GM12878 (cell line): ENCODE results near the gene FAM81B. TPM values are rescaled to one million over a fixed set of nuclear protein-coding genes. Genes with fewer than 3 reads are reported as not detected.

Experiments used
- ATAC-seq: fragments of 200-7000 bp; cut with Tn5 transposase; 3 replicates; pipeline ENCODE4 v1.9.1; 2020; ENCODE audit warnings: mild to moderate bottlenecking, moderate library complexity
- BruUV-seq: library from RNA; stranded (reverse); fragments of 400-500 nt; replicated peaks from 2 replicates; lab custom pipeline; 2021; lab: Mats Ljungman, UMichigan
- CTCF ChIA-PET: fragments of 300-600 bp; sonication (Branson Sonifier 250); formaldehyde crosslinking; extraction: SDS; loops from one replicate; lab custom pipeline; 2021; ENCODE audit warnings: inconsistent platforms; lab: Yijun Ruan, JAX
- POLR2A ChIA-PET: fragments of 350-600 bp; formaldehyde crosslinking; extraction: SDS; loops from one replicate; lab custom pipeline; 2021; ENCODE audit warnings: inconsistent platforms; lab: Charles Lee
- RAD21 ChIA-PET: fragments of 300-600 bp; sonication (Branson Sonifier 250); formaldehyde crosslinking; loops from one replicate; lab custom pipeline; 2023; ENCODE audit warnings: antibody characterized with exemption; ENCODE audit not compliant: unreplicated experiment; lab: Charles Lee
- SMC1A ChIA-PET: fragments of 300-600 bp; sonication (Branson Sonifier 250); formaldehyde crosslinking; loops from one replicate; lab custom pipeline; 2023; ENCODE audit not compliant: unreplicated experiment, uncharacterized antibody; lab: Charles Lee
- DNase-seq: peaks from one replicate; pipeline ENCODE4 v3.0.0-alpha.2; 2011; ENCODE audit warnings: low read depth, low spot score
- FAIRE-seq: peaks from 3 replicates; lab custom pipeline; 2011; peaks lifted over from hg19 to GRCh38; lab: Jason Lieb, UNC
- H2AFZ ChIP-seq: 2 replicates; pipeline ENCODE4 v1.6.0; 2011; ENCODE audit warnings: low read depth, low read length, control low read depth; ENCODE audit not compliant: control insufficient read depth
- H3K27ac ChIP-seq: 2 replicates; pipeline ENCODE4 v1.5.1; 2011; ENCODE audit warnings: control low read depth; ENCODE audit not compliant: control insufficient read depth, insufficient read depth
- H3K27me3 ChIP-seq, 2 experiments: replicated peaks in 1 of 2; 2 replicates each; pipeline versions ENCODE4 v1.6.0 to v1.6.1; 2011; ENCODE audit warnings: low read length in 1 of 2; ENCODE audit not compliant: control insufficient read depth in 2 of 2, insufficient read depth in 2 of 2
- H3K36me3 ChIP-seq, 2 experiments: 2 replicates each; pipeline ENCODE4 v1.5.1; 2011; ENCODE audit warnings: low read length in 1 of 2; ENCODE audit not compliant: control insufficient read depth in 2 of 2, insufficient read depth in 2 of 2
- H3K4me1 ChIP-seq: 2 replicates; pipeline ENCODE4 v1.6.1; 2011; ENCODE audit warnings: mild to moderate bottlenecking, low read length, moderate library complexity, mixed read lengths; ENCODE audit not compliant: control insufficient read depth, insufficient read depth
- H3K4me2 ChIP-seq: 2 replicates; pipeline ENCODE4 v1.6.0; 2011; ENCODE audit warnings: control low read depth; ENCODE audit not compliant: control insufficient read depth, insufficient read depth
- H3K4me3 ChIP-seq: fragments of 200-600 bp; sonication (generic); 2 replicates; pipeline ENCODE4 v1.5.1; 2016
- H3K79me2 ChIP-seq: 2 replicates; pipeline ENCODE4 v1.6.0; 2011; ENCODE audit warnings: low read length; ENCODE audit not compliant: control insufficient read depth, insufficient read depth
- H3K9ac ChIP-seq: 2 replicates; pipeline ENCODE4 v1.8.0; 2011; ENCODE audit warnings: low read length, control low read depth, mixed read lengths; ENCODE audit not compliant: control insufficient read depth, insufficient read depth
- H3K9me3 ChIP-seq: replicated peaks from 3 replicates; pipeline ENCODE4 v1.5.1; 2011; ENCODE audit warnings: mild to moderate bottlenecking, low read length; ENCODE audit not compliant: control insufficient read depth, insufficient read depth
- H4K20me1 ChIP-seq: 2 replicates; pipeline ENCODE4 v1.6.0; 2011; ENCODE audit not compliant: control insufficient read depth, insufficient read depth
- CBX5 ChIP-seq: sonication (generic); IDR thresholded peaks from 2 replicates; pipeline ENCODE4 v1.6.1; 2016; ENCODE audit warnings: low read depth, moderate library complexity, mild to moderate bottlenecking, inconsistent platforms
- EP300 ChIP-seq, 2 experiments: fragments of 150-350 bp in 1 of 2; IDR thresholded peaks; 2 replicates each; pipeline ENCODE4 v1.6.1; 2011 to 2012; ENCODE audit warnings: low read depth in 2 of 2, low read length in 2 of 2, borderline replicate concordance in 1 of 2, improper control_type of control experiment in 1 of 2, inconsistent platforms in 1 of 2; ENCODE audit not compliant: control insufficient read depth in 1 of 2
- KDM1A ChIP-seq: fragments of 200-600 bp; sonication (generic); IDR thresholded peaks from 2 replicates; pipeline ENCODE4 v1.6.1; 2016; ENCODE audit warnings: borderline replicate concordance
- KLF5 ChIP-seq: fragments of 450-650 bp; IDR thresholded peaks from 2 replicates; pipeline ENCODE4 v1.6.1; 2014; ENCODE audit warnings: mild to moderate bottlenecking; ENCODE audit not compliant: partially characterized antibody
- PAX8 ChIP-seq: fragments of 450-650 bp; IDR thresholded peaks from 2 replicates; pipeline ENCODE4 v1.6.1; 2017; ENCODE audit warnings: mild to moderate bottlenecking, moderate library complexity
- POLR2AphosphoS2 ChIP-seq: IDR thresholded peaks from 2 replicates; pipeline ENCODE4 v1.6.1; 2011; ENCODE audit warnings: low read depth, mild to moderate bottlenecking, low read length, improper control_type of control experiment, moderate library complexity
- RB1 ChIP-seq: fragments of 450-650 bp; formaldehyde crosslinking; IDR thresholded peaks from 2 replicates; pipeline ENCODE4 v1.6.1; 2017; ENCODE audit warnings: mild to moderate bottlenecking, borderline replicate concordance
- RBBP5 ChIP-seq: fragments of 200-600 bp; sonication (generic); conservative IDR thresholded peaks from 2 replicates; pipeline ENCODE4 v1.6.1; 2016
- RCOR1 ChIP-seq: conservative IDR thresholded peaks from 2 replicates; pipeline ENCODE4 v1.6.1; 2012; ENCODE audit warnings: low read depth, low read length, improper control_type of control experiment
- RELA ChIP-seq: fragments of 450-650 bp; IDR thresholded peaks from 2 replicates; pipeline ENCODE4 v1.8.0; 2014; ENCODE audit warnings: borderline replicate concordance; ENCODE audit not compliant: partially characterized antibody
- RFX5 ChIP-seq: IDR thresholded peaks from 2 replicates; pipeline ENCODE4 v1.6.1; 2011; ENCODE audit warnings: low read depth, low read length, improper control_type of control experiment
- RUNX3 ChIP-seq: IDR thresholded peaks from 2 replicates; pipeline ENCODE4 v1.6.1; 2012; ENCODE audit warnings: low read length, inconsistent platforms
- TAF1 ChIP-seq: IDR thresholded peaks from 2 replicates; pipeline ENCODE4 v1.6.1; 2011; ENCODE audit warnings: mild to moderate bottlenecking, low read depth, low read length, borderline replicate concordance
- ZNF217 ChIP-seq: fragments of 450-650 bp; IDR thresholded peaks from 2 replicates; pipeline ENCODE4 v1.6.1; 2017; ENCODE audit warnings: antibody characterized with exemption, mild to moderate bottlenecking
- ZNF384 ChIP-seq: IDR thresholded peaks from 2 replicates; pipeline ENCODE4 v1.6.1; 2012; ENCODE audit warnings: low read depth, mild to moderate bottlenecking, low read length, improper control_type of control experiment, borderline replicate concordance
- ZNF687 ChIP-seq: fragments of 450-650 bp; IDR thresholded peaks from 2 replicates; pipeline ENCODE4 v1.6.1; 2017; ENCODE audit warnings: mild to moderate bottlenecking, moderate library complexity
- WGBS: methylation state at CpG from one replicate; pipeline ENCODE4 v1.1.6; 2016; ENCODE audit warnings: low lambda C conversion rate; ENCODE audit not compliant: insufficient replicate concordance, insufficient coverage; ENCODE audit errors: missing lambda C conversion rate; 5-methylcytosine and 5-hydroxymethylcytosine counted together
- in situ Hi-C: fragments of 300-500 bp; cut with MboI; formaldehyde crosslinking; loops from 9 replicates; pipeline ENCODE4 v1.14.3; 2018; ENCODE audit warnings: mixed read lengths
- intact Hi-C: fragments of 100-400 bp; cut with micrococcal nuclease; formaldehyde crosslinking; loops from one replicate; pipeline ENCODE4 v1.14.2; 2022; ENCODE audit not compliant: unreplicated experiment
- polyA plus RNA-seq, 11 experiments: library from polyadenylated mRNA; depleted of rRNA in 4 of 11; unstranded in 6 of 11; stranded (reverse) in 5 of 11; fragments of >200 nt; fragmentation: Nextera tagmentation in 4 of 11; fragmentation: Illumina TruSeq in 1 of 11; extraction: Ambion mirVana in 4 of 11; extraction: Trizol in 1 of 11; gene quantifications; 1 replicate in 1 of 11; 2 replicates in 10 of 11; pipeline versions ENCODE4 v1.2.1 to v1.2.3, GENCODE V29; 2011 to 2016; ENCODE audit warnings: inconsistent platforms in 2 of 11, missing spikeins in 2 of 11, low read depth in 1 of 11
- total RNA-seq, 4 experiments: library from RNA; depleted of rRNA in 3 of 4; stranded (reverse); fragments of >200 nt in 3 of 4; fragmentation: Illumina TruSeq in 1 of 4; extraction: Trizol in 1 of 4; gene quantifications; 2 replicates each; pipeline versions ENCODE4 v1.2.1 to v1.2.3, GENCODE V29; 2013 to 2021
- TF ChIP-seq, protein P1 (sequence below): IDR thresholded peaks from 2 replicates; pipeline ENCODE4 v1.6.1; 2012; ENCODE audit warnings: low read depth, low read length, improper control_type of control experiment

FAM81B gene
- total and polyA plus RNA-seq, 10 of the 15 experiments (the other 5 are each of a cell fraction or from before 2014, with no cell fraction given): not detected

GRCh38 chr5:95347506-95348120 is 43.6 kb upstream of the FAM81B start:
- Histone ChIP-seq H3K4me2 (no peak overlapping the region), H2AFZ (no peak overlapping the region), H3K27me3 (no peaks in the 10 kb centered on the region), H3K9me3 (no peaks in the 10 kb centered on the region), H3K79me2 (no peaks in the 10 kb centered on the region), H3K27ac (no peak overlapping the region), H3K4me3 (no peak overlapping the region), H3K36me3 (no peaks in the 10 kb centered on the region), H4K20me1 (no peaks in the 10 kb centered on the region), H3K9ac (no peak overlapping the region), H3K4me1 (no peaks in the 10 kb centered on the region)
- ATAC-seq (no peak), DNase-seq (no peak), FAIRE-seq (no peak)
- ChIA-PET SMC1A (no interaction called here), CTCF (interaction anchor here (1.1 kb wide), 1 partner anchor 9 kb away, joined by 3 read pairs; no protein-coding TSS in a partner anchor), RAD21 (no interaction called here), POLR2A (no interaction called here)
- intact Hi-C loops (no loop called here), in situ Hi-C loops (no loop called here)
- WGBS: 3% methylated on average over 4 of the region's 4 CpGs
- no TSS peak for BruUV-seq
- TF ChIP-seq RFX5 (no peak), KLF5 (no peak), PAX8 (no peak), POLR2AphosphoS2 (no peak), RELA (no peak), EP300 (IDR thresholded peaks at IDR 0.05; ENCODE audit: borderline replicate concordance in 1 of 2, control insufficient read depth in 1 of 2, low read depth in 2 of 2, low read length in 2 of 2) (no peak), ZNF687 (no peak), CBX5 (no peak), RBBP5 (no peak), RCOR1 (no peak), RB1 (no peak), ZNF217 (no peak), RUNX3 (no peak), ZNF384 (no peak), TAF1 (no peak), KDM1A (no peak)
- TF ChIP-seq, protein P1, sequence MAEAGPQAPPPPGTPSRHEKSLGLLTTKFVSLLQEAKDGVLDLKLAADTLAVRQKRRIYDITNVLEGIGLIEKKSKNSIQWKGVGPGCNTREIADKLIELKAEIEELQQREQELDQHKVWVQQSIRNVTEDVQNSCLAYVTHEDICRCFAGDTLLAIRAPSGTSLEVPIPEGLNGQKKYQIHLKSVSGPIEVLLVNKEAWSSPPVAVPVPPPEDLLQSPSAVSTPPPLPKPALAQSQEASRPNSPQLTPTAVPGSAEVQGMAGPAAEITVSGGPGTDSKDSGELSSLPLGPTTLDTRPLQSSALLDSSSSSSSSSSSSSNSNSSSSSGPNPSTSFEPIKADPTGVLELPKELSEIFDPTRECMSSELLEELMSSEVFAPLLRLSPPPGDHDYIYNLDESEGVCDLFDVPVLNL: no peak
